Measurements from ENCODE around the gene CD6.

CD6 gene

GRCh38 chr11:60971520-60971919 is at the start of gene CD6:
Gene CD6, plus strand, starts transcription at chr11:60971680. Its CDS starts 186 bp downstream, at chr11:60971866.
- Histone ChIP-seq H3K27me3 (ENCODE audit: control insufficient read depth in 1 of 2, insufficient read depth in 2 of 2, low read length in 2 of 2) (no peaks in the 10 kb centered on the region), H3K36me3 (ENCODE audit: insufficient read depth, low read length) (no peaks in the 10 kb centered on the region), H3K9ac (ENCODE audit: low read length) (no peak within 1 kb of the TSS), H3K9me3 (ENCODE audit: low read length) (no peaks in the 10 kb centered on the region), H3K4me3 (ENCODE audit: low read depth in 1 of 2, low read length in 2 of 2) (no peak within 1 kb of the TSS), H3K4me1 (ENCODE audit: insufficient read depth, low read length) (no peaks in the 10 kb centered on the region), H3K27ac (ENCODE audit: low read depth, low read length) (no peak within 1 kb of the TSS)

GRCh38 chr11:60921777-60922335 is 49.6 kb upstream of the CD6 start:
- Histone ChIP-seq H3K9ac (ENCODE audit: low read length) (no peak overlapping the region), H3K27ac (ENCODE audit: low read depth, low read length) (no peak overlapping the region), H3K9me3 (ENCODE audit: low read length) (peaks cover 2% of the 10 kb centered on the region), H3K36me3 (ENCODE audit: insufficient read depth, low read length) (peaks cover 41% of the 10 kb centered on the region), H3K27me3 (ENCODE audit: control insufficient read depth in 1 of 2, insufficient read depth in 2 of 2, low read length in 2 of 2) (peaks cover 11 to 21% of the 10 kb centered on the region in 2 donors), H3K4me1 (ENCODE audit: insufficient read depth, low read length) (peaks cover 24% of the 10 kb centered on the region), H3K4me3 (ENCODE audit: low read depth in 1 of 2, low read length in 2 of 2) (no peak overlapping the region)

GRCh38 chr11:60922906-60923305 is 48.6 kb upstream of the CD6 start:
- H3K4me3 ChIP-seq (ENCODE audit: low read depth in 1 of 2, low read length in 2 of 2) = no peak overlapping the region
- H3K9ac ChIP-seq (ENCODE audit: low read length) = no peak overlapping the region
- no peak overlapping the region for H3K27ac ChIP-seq (ENCODE audit: low read depth, low read length)
- peaks cover 2% of the 10 kb centered on the region for H3K9me3 ChIP-seq (ENCODE audit: low read length)
- H3K27me3 ChIP-seq (ENCODE audit: control insufficient read depth in 1 of 2, insufficient read depth in 2 of 2, low read length in 2 of 2) = peaks cover 11 to 21% of the 10 kb centered on the region in 2 donors
- peaks cover 41% of the 10 kb centered on the region for H3K36me3 ChIP-seq (ENCODE audit: insufficient read depth, low read length)
- H3K4me1 ChIP-seq (ENCODE audit: insufficient read depth, low read length) = peaks cover 24% of the 10 kb centered on the region

GRCh38 chr11:60923326-60923725 is 48.2 kb upstream of the CD6 start:
- H3K4me3 ChIP-seq (ENCODE audit: low read depth in 1 of 2, low read length in 2 of 2) = no peak overlapping the region
- peaks cover 2% of the 10 kb centered on the region for H3K9me3 ChIP-seq (ENCODE audit: low read length)
- no peak overlapping the region for H3K27ac ChIP-seq (ENCODE audit: low read depth, low read length)
- H3K36me3 ChIP-seq (ENCODE audit: insufficient read depth, low read length) = peaks cover 41% of the 10 kb centered on the region
- no peak overlapping the region for H3K9ac ChIP-seq (ENCODE audit: low read length)
- peaks cover 11 to 21% of the 10 kb centered on the region in 2 donors for H3K27me3 ChIP-seq (ENCODE audit: control insufficient read depth in 1 of 2, insufficient read depth in 2 of 2, low read length in 2 of 2)
- peaks cover 24% of the 10 kb centered on the region for H3K4me1 ChIP-seq (ENCODE audit: insufficient read depth, low read length)

- peaks cover 11 to 21% of the 10 kb centered on the region in 2 donors for H3K27me3 ChIP-seq (ENCODE audit: control insufficient read depth in 1 of 2, insufficient read depth in 2 of 2, low read length in 2 of 2)
- H3K9me3 ChIP-seq (ENCODE audit: low read length) = peaks cover 2% of the 10 kb centered on the region
- no peak overlapping the region for H3K27ac ChIP-seq (ENCODE audit: low read depth, low read length)
- H3K9ac ChIP-seq (ENCODE audit: low read length) = no peak overlapping the region
- H3K36me3 ChIP-seq (ENCODE audit: insufficient read depth, low read length) = peaks cover 41% of the 10 kb centered on the region
- peaks cover 24% of the 10 kb centered on the region for H3K4me1 ChIP-seq (ENCODE audit: insufficient read depth, low read length)
- peak overlapping the region in 1 of 2 donors; percentile 38 for H3K4me3 ChIP-seq (ENCODE audit: low read depth in 1 of 2, low read length in 2 of 2)
These were observed 47.7 kb upstream of the CD6 start for GRCh38 chr11:60923800-60924109.

DNA sequence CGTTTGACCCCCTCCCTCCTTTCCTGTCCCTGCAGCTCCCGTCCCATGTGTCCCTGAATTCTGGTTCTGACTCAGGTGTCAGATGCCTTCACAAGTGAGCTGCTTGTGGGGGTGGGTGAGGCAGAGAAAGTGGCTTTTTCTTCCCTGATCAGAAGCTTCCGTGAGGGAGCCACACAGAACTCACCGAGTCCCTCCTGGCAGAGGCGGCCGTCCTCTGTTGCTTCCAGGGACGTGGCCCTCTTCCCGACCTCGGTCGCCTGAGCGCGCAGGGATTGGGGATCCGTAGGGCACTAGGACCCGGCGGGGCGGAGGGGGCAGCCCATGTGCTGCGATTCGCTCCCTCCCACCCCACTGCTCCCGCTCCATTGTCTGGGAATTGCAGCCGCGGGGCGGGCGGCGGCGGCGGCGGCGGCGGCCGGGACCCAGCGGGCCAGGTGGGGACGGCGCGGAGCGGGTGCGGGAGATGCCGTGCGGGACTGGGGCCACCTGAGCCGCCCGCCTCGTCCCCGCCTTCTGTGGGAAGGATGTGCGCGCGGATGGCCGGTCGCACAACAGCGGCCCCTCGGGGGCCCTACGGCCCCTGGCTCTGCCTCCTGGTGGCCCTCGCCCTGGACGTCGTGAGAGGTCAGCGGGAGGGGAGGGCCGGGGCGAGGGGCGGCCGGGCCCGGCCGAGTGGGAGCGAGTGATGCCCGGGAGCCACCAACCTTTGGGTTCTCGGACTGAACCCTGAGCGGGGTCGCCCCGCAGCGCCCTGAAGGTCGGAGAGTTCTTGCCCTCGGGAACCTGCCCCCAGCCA is 47.2 kb upstream of the CD6 start, which contains the start of gene TMEM132A:
Gene TMEM132A (plus strand): TSS at position 351 of the 796 bp plus-strand sequence. CDS start 174 bp downstream, at position 525.
- peaks cover 41% of the 10 kb centered on the region for H3K36me3 ChIP-seq (ENCODE audit: insufficient read depth, low read length)
- no peak within 1 kb of the TSS for H3K27ac ChIP-seq (ENCODE audit: low read depth, low read length)
- no peak within 1 kb of the TSS for H3K9ac ChIP-seq (ENCODE audit: low read length)
- H3K4me1 ChIP-seq (ENCODE audit: insufficient read depth, low read length) = peaks cover 21% of the 10 kb centered on the region
- H3K4me3 ChIP-seq (ENCODE audit: low read depth in 1 of 2, low read length in 2 of 2) = peak within 1 kb of the TSS; percentile 38 to 70
- peaks cover 11 to 21% of the 10 kb centered on the region in 2 donors for H3K27me3 ChIP-seq (ENCODE audit: control insufficient read depth in 1 of 2, insufficient read depth in 2 of 2, low read length in 2 of 2)
- peaks cover 2% of the 10 kb centered on the region for H3K9me3 ChIP-seq (ENCODE audit: low read length)

DNA sequence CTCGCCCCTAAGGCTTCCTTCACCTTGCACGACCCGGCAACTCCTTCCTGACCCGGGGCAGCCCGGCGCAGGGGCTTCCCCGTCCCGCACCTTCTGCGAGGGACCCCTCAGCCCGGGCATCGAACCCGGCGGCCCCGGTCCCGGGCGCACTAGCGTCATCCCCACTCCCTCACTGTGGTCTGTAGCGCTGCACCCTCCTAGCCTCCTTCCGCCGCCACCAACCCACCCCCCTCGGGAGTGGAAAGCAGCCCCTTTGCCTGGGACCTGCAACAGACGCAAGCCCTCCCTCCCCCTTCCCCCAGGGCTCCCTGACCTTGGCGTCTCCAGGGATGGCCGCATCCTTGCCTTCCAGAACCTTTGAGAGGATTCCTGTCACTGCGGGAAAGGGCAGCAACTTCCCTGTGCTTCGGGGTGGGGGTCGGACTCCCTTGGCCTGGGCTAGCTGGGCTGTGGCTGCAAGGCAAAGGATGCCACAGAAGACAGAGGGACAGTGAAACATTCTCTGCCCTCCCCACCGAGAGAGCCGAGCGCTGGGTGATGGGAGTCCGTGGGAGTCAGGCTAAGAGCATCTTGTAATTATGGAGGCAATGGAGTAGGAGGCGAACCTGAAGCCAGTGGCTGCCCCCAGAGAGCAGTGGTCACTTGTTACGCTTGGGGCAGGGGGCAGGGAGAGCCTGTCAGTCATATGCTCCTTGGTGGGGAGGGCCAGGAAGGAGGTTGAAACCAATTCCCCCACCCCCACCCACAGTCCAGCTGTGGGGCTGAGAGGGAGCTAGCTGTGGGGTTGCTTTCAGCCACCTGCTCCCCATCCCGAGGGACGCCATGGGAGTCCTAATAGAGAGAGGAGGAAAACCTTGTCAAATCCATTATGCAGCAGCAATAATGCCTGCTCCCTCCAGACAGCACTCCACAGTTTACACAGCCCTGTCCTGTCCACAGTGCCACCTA is 46.3 kb upstream of the CD6 start:
- Histone ChIP-seq H3K9me3 (ENCODE audit: low read length) (peaks cover 2% of the 10 kb centered on the region), H3K9ac (ENCODE audit: low read length) (no peak overlapping the region), H3K27me3 (ENCODE audit: control insufficient read depth in 1 of 2, insufficient read depth in 2 of 2, low read length in 2 of 2) (peaks cover 11 to 21% of the 10 kb centered on the region in 2 donors), H3K36me3 (ENCODE audit: insufficient read depth, low read length) (peaks cover 33% of the 10 kb centered on the region), H3K4me1 (ENCODE audit: insufficient read depth, low read length) (peaks cover 14% of the 10 kb centered on the region), H3K27ac (ENCODE audit: low read depth, low read length) (no peak overlapping the region), H3K4me3 (ENCODE audit: low read depth in 1 of 2, low read length in 2 of 2) (peak overlapping the region; percentile 28 to 70)

- H3K9ac ChIP-seq (ENCODE audit: low read length) = no peak overlapping the region
- peaks cover 26% of the 10 kb centered on the region for H3K36me3 ChIP-seq (ENCODE audit: insufficient read depth, low read length)
- no peak overlapping the region for H3K4me3 ChIP-seq (ENCODE audit: low read depth in 1 of 2, low read length in 2 of 2)
- no peak overlapping the region for H3K27ac ChIP-seq (ENCODE audit: low read depth, low read length)
- H3K4me1 ChIP-seq (ENCODE audit: insufficient read depth, low read length) = peaks cover 14% of the 10 kb centered on the region
- peaks cover 11 to 21% of the 10 kb centered on the region in 2 donors for H3K27me3 ChIP-seq (ENCODE audit: control insufficient read depth in 1 of 2, insufficient read depth in 2 of 2, low read length in 2 of 2)
- peaks cover 2% of the 10 kb centered on the region for H3K9me3 ChIP-seq (ENCODE audit: low read length)
These were observed 45.6 kb upstream of the CD6 start for GRCh38 chr11:60925868-60926267.

- H3K4me1 ChIP-seq (ENCODE audit: insufficient read depth, low read length) = peaks cover 14% of the 10 kb centered on the region
- peaks cover 19% of the 10 kb centered on the region for H3K36me3 ChIP-seq (ENCODE audit: insufficient read depth, low read length)
- H3K4me3 ChIP-seq (ENCODE audit: low read depth in 1 of 2, low read length in 2 of 2) = no peak overlapping the region
- no peak overlapping the region for H3K27ac ChIP-seq (ENCODE audit: low read depth, low read length)
- H3K27me3 ChIP-seq (ENCODE audit: control insufficient read depth in 1 of 2, insufficient read depth in 2 of 2, low read length in 2 of 2) = peaks cover 11 to 21% of the 10 kb centered on the region in 2 donors
- H3K9me3 ChIP-seq (ENCODE audit: low read length) = no peaks in the 10 kb centered on the region
- H3K9ac ChIP-seq (ENCODE audit: low read length) = no peak overlapping the region
These were observed 45.0 kb upstream of the CD6 start for GRCh38 chr11:60926500-60926899.

GRCh38 chr11:60927061-60927592 is 44.4 kb upstream of the CD6 start:
- Histone ChIP-seq H3K36me3 (ENCODE audit: insufficient read depth, low read length) (peaks cover 13% of the 10 kb centered on the region), H3K9ac (ENCODE audit: low read length) (no peak overlapping the region), H3K9me3 (ENCODE audit: low read length) (no peaks in the 10 kb centered on the region), H3K4me1 (ENCODE audit: insufficient read depth, low read length) (peaks cover 14% of the 10 kb centered on the region), H3K27me3 (ENCODE audit: control insufficient read depth in 1 of 2, insufficient read depth in 2 of 2, low read length in 2 of 2) (peaks cover 11 to 21% of the 10 kb centered on the region in 2 donors), H3K27ac (ENCODE audit: low read depth, low read length) (no peak overlapping the region), H3K4me3 (ENCODE audit: low read depth in 1 of 2, low read length in 2 of 2) (no peak overlapping the region)

- H3K9me3 ChIP-seq (ENCODE audit: low read length) = no peaks in the 10 kb centered on the region
- H3K4me3 ChIP-seq (ENCODE audit: low read depth in 1 of 2, low read length in 2 of 2) = no peak overlapping the region
- no peak overlapping the region for H3K27ac ChIP-seq (ENCODE audit: low read depth, low read length)
- H3K27me3 ChIP-seq (ENCODE audit: control insufficient read depth in 1 of 2, insufficient read depth in 2 of 2, low read length in 2 of 2) = peaks cover 11 to 21% of the 10 kb centered on the region in 2 donors
- H3K9ac ChIP-seq (ENCODE audit: low read length) = no peak overlapping the region
- peaks cover 14% of the 10 kb centered on the region for H3K4me1 ChIP-seq (ENCODE audit: insufficient read depth, low read length)
- H3K36me3 ChIP-seq (ENCODE audit: insufficient read depth, low read length) = peaks cover 8% of the 10 kb centered on the region
These were observed 43.9 kb upstream of the CD6 start for GRCh38 chr11:60927600-60927999.

Measured in muscle layer of colon (tissue), 2 donors.